GM18505 (cell line): ENCODE results near the gene LRRTM3.

Experiments
- ATAC-seq: cut with Tn5 transposase; IDR thresholded peaks from one replicate; pipeline ENCODE4 v1.9.1; 2021; ENCODE audit not compliant: unreplicated experiment
- POLR2A ChIP-seq: IDR thresholded peaks from 4 replicates; pipeline ENCODE4 v1.6.1; 2011; ENCODE audit warnings: borderline replicate concordance; ENCODE audit not compliant: insufficient read depth, insufficient read length; ENCODE audit errors: extremely low read depth

LRRTM3 gene

DNA sequence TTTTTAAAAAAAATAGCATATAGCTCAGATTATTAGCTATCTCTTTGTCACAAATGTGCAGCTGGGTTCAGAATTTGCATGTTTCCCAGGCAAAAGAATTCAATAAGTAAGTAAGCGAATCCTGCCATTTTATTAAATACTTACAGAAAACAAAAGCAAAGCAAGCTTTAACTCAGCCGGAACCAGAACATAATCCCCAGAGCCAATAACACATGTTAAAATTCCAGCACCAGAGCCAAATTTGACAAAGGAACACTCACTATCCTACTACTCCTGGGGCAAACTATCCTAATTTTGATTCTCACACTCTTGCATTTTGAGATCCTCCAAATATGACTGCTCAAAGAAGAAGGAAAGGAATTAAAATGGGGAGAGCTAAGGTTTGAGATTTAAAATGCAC lies 32.6 kb downstream of the LRRTM3 start:
- no peak for ATAC-seq
- no peak for TF ChIP-seq POLR2A

DNA sequence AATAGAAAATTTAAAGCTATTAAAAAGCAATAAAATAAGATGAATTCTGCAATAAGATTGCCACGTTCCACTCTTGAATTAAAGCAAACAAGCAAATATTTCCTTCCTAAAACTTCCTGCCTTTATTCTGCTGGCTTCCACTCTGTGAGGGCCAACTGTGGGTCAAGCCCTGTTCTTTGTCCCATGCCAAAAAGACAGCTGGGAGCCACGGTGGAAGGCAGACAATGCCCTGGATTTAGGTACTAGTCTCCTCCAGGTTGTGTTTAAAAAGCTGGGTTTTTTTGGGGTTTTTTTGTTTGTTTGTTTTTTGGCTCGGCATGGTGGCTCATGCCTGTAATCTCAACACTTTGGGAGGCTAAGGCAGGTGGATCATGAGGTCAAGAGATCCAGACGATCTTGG lies 39.1 kb downstream of the LRRTM3 start:
- no peak for ATAC-seq
- TF ChIP-seq POLR2A = no peak

DNA sequence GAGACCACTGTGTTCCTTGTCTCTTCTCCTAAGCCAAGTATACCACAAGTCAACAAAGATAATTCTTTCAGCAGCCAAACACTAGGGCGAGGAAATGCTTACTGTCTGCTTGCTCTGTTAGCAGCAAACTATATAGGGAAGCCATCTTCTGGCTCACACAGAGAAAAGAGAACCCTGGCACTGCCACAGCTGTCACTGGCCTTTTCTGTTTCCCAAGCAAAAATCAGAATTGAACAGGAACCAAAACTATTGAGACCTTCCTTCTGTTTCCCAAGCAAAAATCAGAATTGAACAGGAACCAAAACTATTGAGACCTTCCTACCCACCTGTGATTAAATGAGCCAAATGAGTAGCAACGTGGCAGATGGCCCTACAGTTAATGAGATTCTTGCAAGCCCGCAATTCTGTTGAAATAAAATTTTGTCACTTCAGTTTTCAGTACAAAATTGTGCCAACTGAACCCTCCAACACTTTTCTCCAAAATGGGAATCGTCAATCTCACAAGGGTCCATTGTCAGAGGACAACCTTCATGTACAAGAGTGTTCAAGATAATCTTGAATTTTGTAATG lies 54.5 kb downstream of the LRRTM3 start:
- TF ChIP-seq POLR2A = no peak
- no peak for ATAC-seq

DNA sequence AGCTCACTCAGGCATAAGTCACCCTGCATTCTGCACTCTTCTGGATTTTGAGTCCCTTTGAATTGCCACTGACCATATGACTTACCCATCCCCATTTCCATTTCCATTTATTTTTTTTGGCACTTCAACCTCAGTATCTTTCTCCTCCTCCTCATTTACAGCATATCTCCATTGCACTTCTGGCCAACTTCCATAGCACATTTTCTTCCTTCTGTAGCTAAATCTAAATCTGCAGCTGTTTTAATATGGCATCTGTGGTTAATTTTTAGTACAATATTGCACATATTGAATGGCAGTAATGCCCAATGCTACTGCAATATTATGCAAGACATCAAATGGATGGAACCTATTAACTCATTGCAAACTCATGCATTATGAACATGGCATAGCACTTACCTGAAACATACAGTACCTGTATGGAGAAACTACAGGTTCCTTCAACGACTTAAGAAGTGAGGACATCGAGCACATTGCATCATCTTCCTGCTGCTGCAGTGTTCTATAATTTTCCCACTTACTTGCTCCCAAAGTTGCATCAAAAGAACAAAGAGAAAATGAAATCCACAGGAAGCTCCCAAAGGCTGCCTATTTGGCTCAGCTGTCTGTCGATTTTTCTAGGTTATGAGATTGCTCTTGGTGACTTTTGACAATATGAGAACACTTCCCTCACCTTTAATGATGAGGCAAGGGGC lies 55.7 kb downstream of the LRRTM3 start:
- ATAC-seq = no peak
- no peak for TF ChIP-seq POLR2A

DNA sequence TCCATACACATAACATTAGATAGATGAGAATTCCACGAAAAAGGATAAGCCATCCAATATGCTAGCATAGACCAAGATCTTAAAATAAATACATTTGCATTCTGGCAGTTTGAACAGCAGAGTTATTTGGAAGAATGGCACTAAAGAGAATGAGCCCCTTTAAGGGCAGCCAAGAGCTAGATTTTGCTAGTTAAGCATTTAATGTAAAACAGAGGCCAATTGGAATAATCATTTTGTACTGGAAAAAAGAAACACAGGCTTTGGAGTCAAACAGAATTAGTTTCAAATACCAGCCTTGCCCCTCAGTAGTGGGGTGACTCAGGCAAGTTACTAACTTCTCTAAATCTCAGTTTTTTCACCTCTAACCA lies 56.2 kb downstream of the LRRTM3 start:
- no peak for ATAC-seq
- TF ChIP-seq POLR2A = no peak

DNA sequence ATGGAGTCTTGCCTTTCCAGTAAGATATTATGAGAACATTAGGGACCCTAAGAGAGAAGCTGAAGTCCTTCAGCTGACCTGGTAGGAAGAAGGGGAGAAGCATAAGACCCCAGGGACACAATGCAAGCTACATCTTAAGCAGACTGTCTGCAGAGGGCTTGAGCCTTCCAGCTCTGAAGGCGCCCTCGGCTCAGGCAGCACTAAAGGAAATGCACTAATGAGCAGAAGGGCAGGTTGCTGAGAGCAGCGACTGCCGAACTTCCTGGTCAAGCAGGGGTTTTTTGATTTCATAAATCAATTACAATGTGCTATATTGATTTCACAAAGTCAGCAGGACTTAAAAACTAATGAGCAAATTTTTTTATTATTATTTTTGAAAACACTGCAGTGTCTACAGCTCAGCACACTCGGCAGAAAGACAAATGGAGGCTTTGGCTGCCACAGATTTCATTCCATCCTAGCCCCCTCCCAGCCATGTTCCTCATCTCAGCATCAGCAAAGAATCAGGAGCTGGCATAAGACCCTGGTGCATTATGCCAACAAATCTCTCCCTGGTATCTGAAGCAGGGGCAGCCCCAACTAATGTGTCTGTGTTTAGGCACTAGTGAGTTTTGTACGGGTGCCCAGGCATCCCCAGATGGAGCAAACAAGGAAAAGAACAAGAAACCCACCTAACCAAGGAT lies 57.1 kb downstream of the LRRTM3 start:
- no peak for ATAC-seq
- TF ChIP-seq POLR2A = no peak

DNA sequence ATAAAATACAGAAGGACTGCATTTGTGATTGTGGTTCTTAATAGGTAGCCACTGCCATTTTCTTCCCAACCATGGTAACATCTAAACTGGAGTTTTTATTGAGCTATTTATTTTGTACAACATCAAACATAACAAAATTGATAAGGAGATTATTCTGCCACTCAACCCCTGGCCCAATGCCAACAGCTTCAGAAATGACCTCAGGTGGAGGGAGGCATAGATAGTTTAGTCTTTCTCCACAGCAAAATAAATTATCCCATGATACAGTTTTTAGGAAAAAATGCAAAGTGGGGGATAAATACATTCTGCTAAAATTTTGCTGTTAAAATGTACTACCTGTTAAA lies 57.6 kb downstream of the LRRTM3 start:
- no peak for TF ChIP-seq POLR2A
- no peak for ATAC-seq

DNA sequence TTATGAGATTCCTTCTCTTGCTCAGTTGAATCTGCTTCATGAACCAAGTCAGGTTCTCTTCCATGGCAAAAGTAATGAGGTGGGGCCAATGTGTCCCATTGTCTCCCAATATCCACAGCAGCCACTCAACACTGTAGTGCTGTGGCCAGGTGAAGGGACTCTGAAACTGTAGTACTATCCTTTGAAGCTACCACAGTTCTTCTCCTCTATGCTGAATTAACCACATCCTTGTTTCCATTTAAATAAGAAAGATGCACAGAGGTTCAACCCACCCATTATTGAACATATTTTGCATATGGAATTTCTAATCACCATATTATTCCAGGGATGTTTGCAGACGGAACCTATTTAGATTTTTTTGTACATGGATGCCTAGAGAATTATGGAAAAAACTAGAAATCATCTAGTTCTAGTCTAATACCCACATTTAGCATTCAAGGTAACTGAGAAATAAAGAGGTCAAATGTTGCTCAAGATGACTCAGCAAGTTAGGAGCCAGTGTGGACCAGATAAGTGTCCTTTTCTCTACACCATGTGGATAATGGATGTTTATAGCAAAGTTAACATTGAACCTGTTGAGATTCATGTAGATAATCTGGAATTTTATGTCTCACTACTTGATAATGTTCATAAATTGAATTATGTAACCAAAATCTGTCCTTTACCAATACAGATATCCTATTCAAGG lies 64.5 kb downstream of the LRRTM3 start:
- no peak for ATAC-seq
- TF ChIP-seq POLR2A = no peak

DNA sequence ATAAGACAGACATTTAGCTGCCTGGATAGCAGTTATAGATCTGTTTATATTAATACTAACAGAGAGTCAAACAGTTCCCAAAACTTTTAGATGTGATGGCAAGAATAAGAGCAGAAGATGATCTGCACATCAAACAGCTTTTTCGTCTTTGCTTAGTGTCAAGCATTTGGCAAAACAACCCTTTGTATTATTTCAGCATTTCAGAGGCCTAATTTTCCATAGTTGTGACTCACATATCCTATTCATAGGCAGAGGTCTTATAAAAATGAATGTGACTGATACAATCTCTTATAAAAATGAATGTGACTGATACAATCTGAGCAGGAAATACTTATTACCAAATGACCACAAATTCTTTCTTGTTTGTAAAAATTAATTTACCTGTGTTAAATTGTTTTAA lies 71.2 kb downstream of the LRRTM3 start:
- no peak for TF ChIP-seq POLR2A
- no peak for ATAC-seq

DNA sequence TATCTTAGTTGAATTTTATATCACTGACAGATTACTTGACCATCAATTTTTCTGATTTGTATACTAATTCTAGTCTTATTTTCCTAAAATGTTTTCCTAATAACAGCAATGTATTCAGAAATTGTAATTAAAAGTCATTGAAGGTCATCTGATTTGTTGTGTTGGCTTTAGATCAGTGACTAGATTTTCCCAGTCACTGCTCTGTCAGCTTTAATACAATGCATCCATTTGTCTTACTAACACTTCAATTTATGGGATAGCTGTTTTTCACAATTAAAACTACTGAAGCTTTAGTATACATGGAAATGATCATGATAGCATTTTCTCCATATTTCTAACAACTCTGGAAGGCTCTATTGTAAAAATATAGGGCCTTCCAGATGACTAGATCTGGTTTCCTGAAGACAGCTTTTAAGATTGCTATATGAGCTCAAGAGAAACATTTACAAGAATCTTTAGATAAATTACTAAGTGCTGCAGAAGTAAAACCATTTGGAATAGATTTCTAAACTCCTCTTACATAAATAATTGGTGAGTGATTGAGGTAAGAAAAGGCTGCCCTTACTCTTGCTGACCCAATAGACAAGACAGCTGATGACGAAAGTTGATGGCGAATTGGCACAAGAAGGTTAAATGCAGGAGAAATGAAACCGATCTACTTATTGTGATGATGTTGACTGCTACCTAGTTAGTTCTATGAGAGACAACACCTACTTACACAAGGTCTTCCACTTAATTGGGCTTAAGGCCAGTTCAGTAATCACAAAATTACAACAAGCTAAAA lies 74.1 kb downstream of the LRRTM3 start:
- TF ChIP-seq POLR2A = no peak
- no peak for ATAC-seq

DNA sequence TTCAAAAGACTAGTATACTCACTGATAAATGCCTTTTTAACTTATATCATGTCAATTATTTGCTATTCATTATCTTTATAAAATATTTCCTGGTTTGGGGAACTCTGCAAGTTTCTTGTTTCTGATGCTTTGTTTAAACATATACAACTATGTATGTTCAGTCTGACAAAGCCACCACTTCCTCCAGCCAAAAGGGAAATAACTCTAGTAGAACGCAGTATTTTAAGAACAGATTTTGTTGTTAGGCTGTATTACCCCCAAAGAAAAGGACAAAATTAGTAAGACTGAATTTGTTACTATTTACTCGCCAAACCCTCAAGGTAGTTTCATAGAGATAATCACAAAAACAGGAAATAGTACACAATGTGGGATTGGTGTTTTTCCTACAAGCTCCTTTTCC lies 78.9 kb downstream of the LRRTM3 start:
- no peak for TF ChIP-seq POLR2A
- ATAC-seq = no peak

DNA sequence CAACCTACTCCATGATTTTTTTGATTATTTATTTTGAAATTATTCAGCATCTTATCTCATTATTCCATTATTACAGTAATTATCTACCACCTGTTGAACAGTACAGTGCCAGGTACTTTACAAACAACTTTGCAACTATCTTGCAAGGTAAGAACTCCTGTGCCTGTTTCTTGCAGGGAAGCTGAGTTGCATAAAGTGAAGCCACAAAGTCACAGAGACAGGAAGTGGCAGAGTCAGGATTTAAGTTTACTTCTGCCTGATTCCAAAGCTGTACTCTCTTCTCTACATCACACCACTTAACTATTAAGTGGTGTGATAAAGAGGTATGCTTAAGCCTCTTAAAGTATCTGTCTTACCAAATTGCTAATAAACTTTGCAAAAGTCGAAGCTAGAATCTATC lies 80.1 kb downstream of the LRRTM3 start:
- TF ChIP-seq POLR2A = no peak
- ATAC-seq = no peak

DNA sequence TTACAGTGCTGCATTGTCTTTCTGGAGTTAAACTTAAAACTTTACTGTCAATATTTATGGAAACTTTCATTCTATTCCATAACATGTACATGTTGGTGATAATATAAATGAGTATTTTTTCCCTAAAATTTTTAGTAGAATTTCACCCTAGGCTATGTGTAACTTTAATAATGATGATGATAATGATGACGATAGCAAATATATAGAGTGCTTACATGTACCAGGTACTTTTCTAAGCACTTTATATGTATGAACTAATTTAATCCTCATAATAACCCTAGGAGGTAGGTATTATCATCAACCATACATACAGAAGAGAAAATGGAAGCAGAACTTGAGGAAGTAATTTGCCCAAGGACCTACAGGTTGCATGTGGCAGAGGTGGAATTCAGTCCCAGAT lies 85.6 kb downstream of the LRRTM3 start:
- no peak for TF ChIP-seq POLR2A
- ATAC-seq = no peak
